ENCODE measurements around the gene KDM1A. TPM values are rescaled to one million over a fixed set of nuclear protein-coding genes. Genes with fewer than 3 reads are reported as not detected.

The KDM1A gene
- total RNA-seq, 2 donors from 2014 or later = 28.2 to 34.9 TPM

- H3K27ac ChIP-seq = no peak overlapping the region
- H3K4me3 ChIP-seq = no peak overlapping the region
- peaks cover 70% of the 10 kb centered on the region for H3K36me3 ChIP-seq
- no peaks in the 10 kb centered on the region for H3K9me3 ChIP-seq
- peaks cover 0 to 6% of the 10 kb centered on the region in 2 donors for H3K4me1 ChIP-seq
- no peak for DNase-seq (ENCODE audit: low spot score)
- TF ChIP-seq CTCF (IDR thresholded peaks at IDR 0.05) = no peak
- H3K27me3 ChIP-seq = no peaks in the 10 kb centered on the region
Observed at GRCh38 chr1:23091545-23091944, 72.3 kb downstream of the KDM1A start.

- no peaks in the 10 kb centered on the region for H3K9me3 ChIP-seq
- no peak overlapping the region for H3K27ac ChIP-seq
- H3K4me1 ChIP-seq = peaks cover 0 to 6% of the 10 kb centered on the region in 2 donors
- H3K4me3 ChIP-seq = no peak overlapping the region
- TF ChIP-seq CTCF (IDR thresholded peaks at IDR 0.05) = no peak
- no peak for DNase-seq (ENCODE audit: low spot score)
- H3K36me3 ChIP-seq = peaks cover 61% of the 10 kb centered on the region
- H3K27me3 ChIP-seq = no peaks in the 10 kb centered on the region
Observed at GRCh38 chr1:23092447-23092846, 73.2 kb downstream of the KDM1A start.

GRCh38 chr1:23097316-23097715 is 78.0 kb downstream of the KDM1A start:
- H3K36me3 ChIP-seq = peaks cover 20% of the 10 kb centered on the region
- H3K4me1 ChIP-seq = peaks cover 2 to 46% of the 10 kb centered on the region in 2 donors
- TF ChIP-seq CTCF (IDR thresholded peaks at IDR 0.05) = no peak
- H3K9me3 ChIP-seq = no peaks in the 10 kb centered on the region
- H3K4me3 ChIP-seq = no peak overlapping the region
- H3K27ac ChIP-seq = no peak overlapping the region
- no peaks in the 10 kb centered on the region for H3K27me3 ChIP-seq
- no peak for DNase-seq (ENCODE audit: low spot score)

GRCh38 chr1:23098463-23099170 is 79.3 kb downstream of the KDM1A start:
- peak; percentile 86 to 97 for TF ChIP-seq CTCF (IDR thresholded peaks at IDR 0.05)
- DNase-seq (ENCODE audit: low spot score) = peak; percentile 74
- Histone ChIP-seq H3K4me3 (no peak overlapping the region), H3K9me3 (no peaks in the 10 kb centered on the region), H3K36me3 (peaks cover 7% of the 10 kb centered on the region), H3K27me3 (no peaks in the 10 kb centered on the region), H3K4me1 (peaks cover 2 to 55% of the 10 kb centered on the region in 2 donors), H3K27ac (peak overlapping the region in 1 of 2 donors; percentile 76)

GRCh38 chr1:23099171-23099536 is 79.9 kb downstream of the KDM1A start:
- Histone ChIP-seq H3K9me3 (no peaks in the 10 kb centered on the region), H3K27me3 (no peaks in the 10 kb centered on the region), H3K4me1 (peaks cover 2 to 61% of the 10 kb centered on the region in 2 donors), H3K27ac (peak overlapping the region in 1 of 2 donors; percentile 76), H3K4me3 (no peak overlapping the region), H3K36me3 (peaks cover 2% of the 10 kb centered on the region)
- no peak for TF ChIP-seq CTCF (IDR thresholded peaks at IDR 0.05)
- no peak for DNase-seq (ENCODE audit: low spot score)

Measured in right atrium auricular region (tissue), 2 donors.